Breast epithelium (tissue), 3 donors: ENCODE results near the gene ZNF74.

Experiments used
- POLR2A ChIP-seq: fragments of 450-650 bp; IDR thresholded peaks from one replicate; pipeline ENCODE4 v1.6.1; 2016; ENCODE audit warnings: antibody characterized with exemption, mild to moderate bottlenecking, moderate library complexity
- POLR2AphosphoS5 ChIP-seq, 3 donors: sonication (generic); formaldehyde crosslinking; IDR thresholded peaks; one replicate each; pipeline ENCODE4 v1.6.1; 2017; ENCODE audit warnings: antibody characterized with exemption in 3 of 3
- TF ChIP-seq, protein P1 (sequence below), 3 donors: fragments of 450-650 bp; IDR thresholded peaks; one replicate each; pipeline ENCODE4 v1.5.1; 2016 to 2017; ENCODE audit warnings: antibody characterized with exemption in 3 of 3, mild to moderate bottlenecking in 3 of 3, moderate library complexity in 3 of 3

DNA sequence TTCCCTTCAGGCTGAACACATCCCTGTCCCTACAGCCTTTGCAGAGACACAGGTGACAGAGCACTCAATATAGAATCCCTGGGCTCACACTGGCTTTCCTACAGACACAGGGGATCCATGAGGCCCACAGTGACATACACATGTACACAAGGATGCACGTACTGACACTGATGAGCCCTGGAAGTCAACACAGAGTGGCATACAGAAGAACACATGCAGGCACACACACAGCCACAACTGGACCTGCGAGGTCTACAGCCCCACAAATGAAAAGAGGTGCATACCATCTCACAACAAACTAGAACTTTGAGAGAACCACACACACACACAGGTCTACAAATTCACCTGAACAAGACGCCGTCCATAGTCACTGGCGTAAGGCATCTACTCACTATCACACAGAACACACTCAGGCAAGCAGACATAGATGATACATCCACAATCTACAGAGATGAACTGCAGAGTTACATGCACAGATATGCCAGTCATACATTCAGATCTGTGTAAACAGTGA is 3.5 kb upstream of the ZNF74 start:
- TF ChIP-seq, protein P1, sequence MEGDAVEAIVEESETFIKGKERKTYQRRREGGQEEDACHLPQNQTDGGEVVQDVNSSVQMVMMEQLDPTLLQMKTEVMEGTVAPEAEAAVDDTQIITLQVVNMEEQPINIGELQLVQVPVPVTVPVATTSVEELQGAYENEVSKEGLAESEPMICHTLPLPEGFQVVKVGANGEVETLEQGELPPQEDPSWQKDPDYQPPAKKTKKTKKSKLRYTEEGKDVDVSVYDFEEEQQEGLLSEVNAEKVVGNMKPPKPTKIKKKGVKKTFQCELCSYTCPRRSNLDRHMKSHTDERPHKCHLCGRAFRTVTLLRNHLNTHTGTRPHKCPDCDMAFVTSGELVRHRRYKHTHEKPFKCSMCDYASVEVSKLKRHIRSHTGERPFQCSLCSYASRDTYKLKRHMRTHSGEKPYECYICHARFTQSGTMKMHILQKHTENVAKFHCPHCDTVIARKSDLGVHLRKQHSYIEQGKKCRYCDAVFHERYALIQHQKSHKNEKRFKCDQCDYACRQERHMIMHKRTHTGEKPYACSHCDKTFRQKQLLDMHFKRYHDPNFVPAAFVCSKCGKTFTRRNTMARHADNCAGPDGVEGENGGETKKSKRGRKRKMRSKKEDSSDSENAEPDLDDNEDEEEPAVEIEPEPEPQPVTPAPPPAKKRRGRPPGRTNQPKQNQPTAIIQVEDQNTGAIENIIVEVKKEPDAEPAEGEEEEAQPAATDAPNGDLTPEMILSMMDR (IDR thresholded peaks at IDR 0.05): no peak
- no peak for TF ChIP-seq POLR2AphosphoS5 (IDR thresholded peaks at IDR 0.05)
- no peak for TF ChIP-seq POLR2A
